NB4 (cell line): Measurements from ENCODE around the gene FNDC4.

Experiments
- CTCF ChIP-seq: IDR thresholded peaks from one replicate; pipeline ENCODE4 v1.5.1; 2012; ENCODE audit warnings: low read depth, low read length
- POLR2A ChIP-seq: IDR thresholded peaks from 2 replicates; pipeline ENCODE4 v1.6.1; 2011; ENCODE audit warnings: mild to moderate bottlenecking; ENCODE audit not compliant: insufficient read length; ENCODE audit errors: extremely low read depth

GRCh38 chr2:27471961-27472360, 23.0 kb downstream of the FNDC4 start:
- TF ChIP-seq CTCF (no peak), POLR2A (no peak)
